Stimulated activated CD4-positive, alpha-beta T cell treated with anti-CD3 and anti-CD28 coated beads, TNF-alpha, amount 100 ng/mL, for 1 hour (primary cell): ENCODE data around the gene TSSK6.
"Not testable (repeated sequence)": the region's sequence is repeated elsewhere in the genome, so short reads cannot be mapped to it uniquely, and the experiment has no call there.

Source experiments
- DNase-seq, 3 donors: peaks; one replicate each; pipeline ENCODE4 v3.0.0-alpha.2; 2020; ENCODE audit warnings: low read depth in 3 of 3, low spot score in 1 of 3

TSSK6 gene

GRCh38 chr19:19488875-19489690, 26.3 kb downstream of the TSSK6 start:
- DNase-seq, result peak; percentile 59 to 75 (median 70)

- no peak for DNase-seq
Observed at GRCh38 chr19:19487950-19488874, 27.1 kb downstream of the TSSK6 start.

- DNase-seq, result no peak
Observed at GRCh38 chr19:19487077-19487949, 28.0 kb downstream of the TSSK6 start.

GRCh38 chr19:19486343-19487076, 28.8 kb downstream of the TSSK6 start:
- DNase-seq, result no peak

GRCh38 chr19:19485998-19486290, 29.4 kb downstream of the TSSK6 start:
- no peak for DNase-seq

GRCh38 chr19:19485161-19485997, 30.0 kb downstream of the TSSK6 start:
- DNase-seq, result no peak

- no peak for DNase-seq
Observed at GRCh38 chr19:19482809-19483596, 32.3 kb downstream of the TSSK6 start.

GRCh38 chr19:19480688-19481087, 34.7 kb downstream of the TSSK6 start:
- no peak for DNase-seq

- no peak for DNase-seq
Observed at GRCh38 chr19:19477705-19478383, 37.5 kb downstream of the TSSK6 start.

GRCh38 chr19:19475849-19476828, 39.2 kb downstream of the TSSK6 start:
- DNase-seq, result no peak

- DNase-seq, result no peak
Observed at GRCh38 chr19:19475015-19475765, 40.2 kb downstream of the TSSK6 start.

GRCh38 chr19:19472106-19472505, 43.2 kb downstream of the TSSK6 start:
- DNase-seq, result not testable (repeated sequence)

GRCh38 chr19:19471682-19472081, 43.7 kb downstream of the TSSK6 start:
- no peak for DNase-seq

GRCh38 chr19:19470579-19470978, 44.8 kb downstream of the TSSK6 start:
- no peak for DNase-seq

- no peak for DNase-seq
Observed at GRCh38 chr19:19468424-19469050, 46.8 kb downstream of the TSSK6 start.

- DNase-seq, result no peak
Observed at GRCh38 chr19:19466201-19466600, 49.1 kb downstream of the TSSK6 start.
